Measurements from ENCODE around the gene CNTN3. TPM values are rescaled to one million over a fixed set of nuclear protein-coding genes. Genes with fewer than 3 reads are reported as not detected.

CNTN3 gene
- total RNA-seq, result under 1 TPM in 3 of 4 donors, not detected in 1; 0.07 to 0.32 (median 0.08) TPM
- polyA plus RNA-seq, result under 1 TPM; 0.03 to 0.05 (median 0.03) TPM
- long read RNA-seq, donor 1, result 0 reads
- long read RNA-seq, donor 2, result 0 reads

GRCh38 chr3:74614107-74614967 lies at the start of gene CNTN3:
TSS of gene CNTN3 (minus strand) at chr3:74614659. CDS start at chr3:74521112, 93,547 bp downstream.
- TF ChIP-seq, protein P1, sequence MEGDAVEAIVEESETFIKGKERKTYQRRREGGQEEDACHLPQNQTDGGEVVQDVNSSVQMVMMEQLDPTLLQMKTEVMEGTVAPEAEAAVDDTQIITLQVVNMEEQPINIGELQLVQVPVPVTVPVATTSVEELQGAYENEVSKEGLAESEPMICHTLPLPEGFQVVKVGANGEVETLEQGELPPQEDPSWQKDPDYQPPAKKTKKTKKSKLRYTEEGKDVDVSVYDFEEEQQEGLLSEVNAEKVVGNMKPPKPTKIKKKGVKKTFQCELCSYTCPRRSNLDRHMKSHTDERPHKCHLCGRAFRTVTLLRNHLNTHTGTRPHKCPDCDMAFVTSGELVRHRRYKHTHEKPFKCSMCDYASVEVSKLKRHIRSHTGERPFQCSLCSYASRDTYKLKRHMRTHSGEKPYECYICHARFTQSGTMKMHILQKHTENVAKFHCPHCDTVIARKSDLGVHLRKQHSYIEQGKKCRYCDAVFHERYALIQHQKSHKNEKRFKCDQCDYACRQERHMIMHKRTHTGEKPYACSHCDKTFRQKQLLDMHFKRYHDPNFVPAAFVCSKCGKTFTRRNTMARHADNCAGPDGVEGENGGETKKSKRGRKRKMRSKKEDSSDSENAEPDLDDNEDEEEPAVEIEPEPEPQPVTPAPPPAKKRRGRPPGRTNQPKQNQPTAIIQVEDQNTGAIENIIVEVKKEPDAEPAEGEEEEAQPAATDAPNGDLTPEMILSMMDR (IDR thresholded peaks at IDR 0.05), result no peak
- peak; percentile 15 to 46 for DNase-seq
- H3K4me3 ChIP-seq, result peak within 1 kb of the TSS; percentile 18
- no peaks in the 10 kb centered on the region for H3K9me3 ChIP-seq
- H3K27ac ChIP-seq, result no peak within 1 kb of the TSS
- H3K36me3 ChIP-seq (ENCODE audit: insufficient read depth in 1 of 2, low read depth in 1 of 2), result no peaks in the 10 kb centered on the region
- peak in 1 of 4 donors; percentile 20 for ATAC-seq
- 1 to 2% (median 2%) methylated on average over 28 to 106 of the region's 108 CpGs for WGBS, 3 donors
- intact Hi-C loops (cut with DNase I), result no loop called here
- no peaks in the 10 kb centered on the region for H3K4me1 ChIP-seq
- H3K27me3 ChIP-seq (ENCODE audit: insufficient read depth in 3 of 3, low read length in 2 of 3), result peaks cover 0 to 20% (median 6%) of the 10 kb centered on the region in 3 donors

DNA sequence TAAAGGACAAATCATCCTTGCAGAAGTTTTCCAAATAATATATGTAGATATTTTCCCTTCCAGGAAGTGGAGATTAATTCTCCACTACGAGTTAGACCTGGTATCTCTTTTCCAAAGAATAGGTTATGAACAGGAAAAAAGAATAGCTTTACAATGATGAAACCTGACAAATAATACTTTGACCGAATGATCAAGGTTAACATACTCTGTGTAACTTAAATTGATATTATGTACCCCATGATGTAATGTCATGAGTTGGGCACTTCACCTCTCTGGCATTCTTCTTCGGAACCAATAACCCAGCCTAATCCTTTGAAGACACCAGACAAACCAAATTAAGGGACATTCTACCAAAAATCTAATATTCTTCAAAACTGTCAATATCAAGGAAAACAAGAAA lies 48.7 kb upstream of the CNTN3 start:
- H3K27ac ChIP-seq, result no peak overlapping the region
- WGBS, 3 donors, result 76 to 80% (median 78%) methylated on average over 3 of the region's 3 CpGs
- no peaks in the 10 kb centered on the region for H3K27me3 ChIP-seq (ENCODE audit: insufficient read depth in 3 of 3, low read length in 2 of 3)
- no peak overlapping the region for H3K4me3 ChIP-seq
- TF ChIP-seq, protein P1 (IDR thresholded peaks at IDR 0.05), result no peak
- no peak for DNase-seq
- intact Hi-C loops (cut with DNase I), result no loop called here
- H3K4me1 ChIP-seq, result no peaks in the 10 kb centered on the region
- H3K9me3 ChIP-seq, result no peaks in the 10 kb centered on the region
- no peak for ATAC-seq
- no peaks in the 10 kb centered on the region for H3K36me3 ChIP-seq (ENCODE audit: insufficient read depth in 1 of 2, low read depth in 1 of 2)

DNA sequence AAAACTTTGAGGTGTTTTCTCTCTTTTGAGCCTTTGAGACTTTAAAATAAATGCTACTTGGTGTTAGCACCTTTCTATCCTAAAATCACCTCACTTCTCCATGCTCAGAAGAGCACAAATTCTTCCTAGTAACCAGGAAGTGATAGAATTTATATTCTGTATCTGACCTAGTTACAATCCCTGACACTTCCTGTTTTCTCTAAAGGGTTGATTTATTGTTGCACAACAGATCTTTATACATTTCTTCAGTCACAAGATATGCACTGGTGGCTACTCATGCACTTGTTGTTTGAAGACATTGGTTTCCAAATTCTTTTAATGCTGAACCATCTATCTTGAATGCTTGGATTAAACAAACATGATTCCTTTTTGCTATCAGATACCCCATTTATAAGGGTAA lies 47.2 kb upstream of the CNTN3 start:
- H3K27me3 ChIP-seq (ENCODE audit: insufficient read depth in 3 of 3, low read length in 2 of 3), result no peaks in the 10 kb centered on the region
- DNase-seq, result no peak
- no peaks in the 10 kb centered on the region for H3K4me1 ChIP-seq
- TF ChIP-seq, protein P1 (IDR thresholded peaks at IDR 0.05), result no peak
- no peaks in the 10 kb centered on the region for H3K9me3 ChIP-seq
- no peak overlapping the region for H3K4me3 ChIP-seq
- H3K27ac ChIP-seq, result no peak overlapping the region
- ATAC-seq, result no peak
- no peaks in the 10 kb centered on the region for H3K36me3 ChIP-seq (ENCODE audit: insufficient read depth in 1 of 2, low read depth in 1 of 2)
- intact Hi-C loops (cut with DNase I), result no loop called here

DNA sequence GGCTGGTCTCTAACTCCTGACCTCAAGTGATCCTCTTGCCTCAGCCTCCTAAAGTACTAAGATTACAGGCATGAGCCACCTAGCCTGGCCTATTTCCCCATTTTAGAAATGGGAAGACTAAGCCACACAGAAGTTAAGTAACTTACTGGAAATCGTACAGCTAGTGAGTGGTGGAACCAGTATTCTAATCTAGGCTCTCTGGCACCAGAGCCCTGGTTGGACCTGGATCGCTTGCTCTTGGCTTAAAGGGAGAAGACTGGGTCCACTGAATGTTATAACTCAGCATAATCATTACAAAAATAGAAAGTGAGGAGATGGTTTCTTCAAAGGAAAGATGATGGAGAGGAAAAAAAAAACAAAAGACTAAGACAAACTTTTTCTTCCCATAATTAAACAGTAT lies 37.4 kb upstream of the CNTN3 start:
- H3K9me3 ChIP-seq, result no peaks in the 10 kb centered on the region
- TF ChIP-seq, protein P1 (IDR thresholded peaks at IDR 0.05), result no peak
- H3K36me3 ChIP-seq (ENCODE audit: insufficient read depth in 1 of 2, low read depth in 1 of 2), result no peaks in the 10 kb centered on the region
- no peaks in the 10 kb centered on the region for H3K27me3 ChIP-seq (ENCODE audit: insufficient read depth in 3 of 3, low read length in 2 of 3)
- WGBS, 3 donors, result 28 to 46% (median 30%) methylated on average over 2 of the region's 2 CpGs
- no peak for DNase-seq
- no peak overlapping the region for H3K4me3 ChIP-seq
- ATAC-seq, result peak in 1 of 4 donors; percentile 36
- H3K27ac ChIP-seq, result no peak overlapping the region
- H3K4me1 ChIP-seq, result no peaks in the 10 kb centered on the region
- intact Hi-C loops (cut with DNase I), result no loop called here
